ENCODE measurements around the gene HDAC7.

HDAC7 gene

GRCh38 chr12:47828008-47828975 lies 8.6 kb upstream of the HDAC7 start:
- Histone ChIP-seq H3K9ac (no peak overlapping the region), H3K79me2 (no peaks in the 10 kb centered on the region)

GRCh38 chr12:47825173-47825639 lies 5.5 kb upstream of the HDAC7 start:
- Histone ChIP-seq H3K4me2 (ENCODE audit: low read length) (no peak overlapping the region), H3K79me2 (no peaks in the 10 kb centered on the region), H2AFZ (no peak overlapping the region), H3K4me3 (ENCODE audit: low read depth, low read length) (no peak overlapping the region), H3K9me3 (ENCODE audit: control insufficient read depth, low read length) (no peaks in the 10 kb centered on the region), H3K36me3 (ENCODE audit: control insufficient read depth, insufficient read depth, low read length) (no peaks in the 10 kb centered on the region), H3K27me3 (ENCODE audit: control insufficient read depth, insufficient read depth, low read length) (no peaks in the 10 kb centered on the region), H3K27ac (no peak overlapping the region), H3K4me1 (peaks cover 28% of the 10 kb centered on the region), H3K9ac (no peak overlapping the region)
- TF ChIP-seq CTCF (IDR thresholded peaks at IDR 0.05), result no peak

More at GRCh38 chr12:47828008-47828975, 8.6 kb upstream of the HDAC7 start:
- H2AFZ ChIP-seq, result peak overlapping the region; percentile 94
- no peaks in the 10 kb centered on the region for H3K27me3 ChIP-seq (ENCODE audit: control insufficient read depth, insufficient read depth, low read length)
- H3K4me2 ChIP-seq (ENCODE audit: low read length), result no peak overlapping the region
- peak overlapping the region; percentile 44 for H3K4me3 ChIP-seq (ENCODE audit: low read depth, low read length)
- no peaks in the 10 kb centered on the region for H3K9me3 ChIP-seq (ENCODE audit: control insufficient read depth, low read length)
- H3K36me3 ChIP-seq (ENCODE audit: control insufficient read depth, insufficient read depth, low read length), result no peaks in the 10 kb centered on the region
- TF ChIP-seq CTCF (IDR thresholded peaks at IDR 0.05), result no peak
- peak overlapping the region; percentile 97 for H3K27ac ChIP-seq
- H3K4me1 ChIP-seq, result peaks cover 21% of the 10 kb centered on the region

GRCh38 chr12:47824635-47825034 lies 4.9 kb upstream of the HDAC7 start:
- H3K4me3 ChIP-seq (ENCODE audit: low read depth, low read length), result no peak overlapping the region
- H3K9ac ChIP-seq, result no peak overlapping the region
- TF ChIP-seq CTCF (IDR thresholded peaks at IDR 0.05), result no peak
- H3K4me1 ChIP-seq, result peaks cover 25% of the 10 kb centered on the region
- no peaks in the 10 kb centered on the region for H3K36me3 ChIP-seq (ENCODE audit: control insufficient read depth, insufficient read depth, low read length)
- H3K79me2 ChIP-seq, result no peaks in the 10 kb centered on the region
- H3K9me3 ChIP-seq (ENCODE audit: control insufficient read depth, low read length), result no peaks in the 10 kb centered on the region
- H3K27ac ChIP-seq, result no peak overlapping the region
- H3K27me3 ChIP-seq (ENCODE audit: control insufficient read depth, insufficient read depth, low read length), result no peaks in the 10 kb centered on the region
- H2AFZ ChIP-seq, result no peak overlapping the region
- H3K4me2 ChIP-seq (ENCODE audit: low read length), result no peak overlapping the region

GRCh38 chr12:47824198-47824597 lies 4.5 kb upstream of the HDAC7 start:
- Histone ChIP-seq H3K36me3 (ENCODE audit: control insufficient read depth, insufficient read depth, low read length) (no peaks in the 10 kb centered on the region), H3K27ac (no peak overlapping the region), H2AFZ (no peak overlapping the region), H3K4me1 (peaks cover 20% of the 10 kb centered on the region), H3K4me2 (ENCODE audit: low read length) (no peak overlapping the region), H3K4me3 (ENCODE audit: low read depth, low read length) (no peak overlapping the region), H3K27me3 (ENCODE audit: control insufficient read depth, insufficient read depth, low read length) (no peaks in the 10 kb centered on the region), H3K9ac (no peak overlapping the region), H3K9me3 (ENCODE audit: control insufficient read depth, low read length) (no peaks in the 10 kb centered on the region), H3K79me2 (no peaks in the 10 kb centered on the region)
- no peak for TF ChIP-seq CTCF (IDR thresholded peaks at IDR 0.05)

All from parathyroid adenoma (tissue), 2 donors.